Measurements from ENCODE around the gene HK3.
"Not testable (repeated sequence)": the region's sequence is repeated elsewhere in the genome, so short reads cannot be mapped to it uniquely, and the experiment has no call there.

Gene HK3

GRCh38 chr5:176881021-176881749, 18.0 kb downstream of the HK3 start:
- no peak for DNase-seq

GRCh38 chr5:176880366-176881020, 18.7 kb downstream of the HK3 start:
- no peak for DNase-seq

DNA sequence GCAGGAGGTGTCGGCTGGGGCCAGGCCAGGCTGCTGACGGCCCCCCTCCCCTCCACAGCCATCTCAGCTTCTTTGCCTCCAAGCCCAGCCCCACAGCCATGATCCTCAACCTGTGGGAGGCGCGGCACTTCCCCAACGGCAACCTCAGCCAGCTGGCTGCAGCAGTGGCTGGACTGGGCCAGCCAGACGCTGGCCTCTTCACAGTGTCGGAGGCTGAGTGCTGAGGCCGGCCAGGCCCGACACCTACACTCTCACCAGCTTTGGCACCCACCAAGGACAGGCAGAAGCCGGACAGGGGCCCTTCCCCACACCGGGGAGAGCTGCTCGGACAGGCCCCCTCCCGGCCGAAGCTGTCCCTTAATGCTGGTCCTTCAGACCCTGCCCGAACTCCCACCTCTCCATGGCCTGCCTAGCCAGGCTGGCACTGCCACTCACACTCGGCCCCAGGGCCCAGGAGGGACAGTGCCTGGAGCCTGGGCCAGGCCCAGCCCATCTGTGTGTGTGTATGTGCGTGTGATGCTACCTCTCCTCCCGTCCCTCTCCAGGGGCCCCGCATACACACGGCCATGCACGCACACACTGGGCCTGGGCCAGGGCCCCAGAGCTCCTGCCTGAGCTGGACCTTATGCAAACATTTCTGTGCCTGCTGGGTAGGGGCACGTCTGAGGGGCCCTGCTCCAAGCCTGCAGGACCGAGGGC, 19.3 kb downstream of the HK3 start:
- DNase-seq, result no peak

GRCh38 chr5:176878906-176879662, 20.1 kb downstream of the HK3 start:
- no peak for DNase-seq

- no peak for DNase-seq
Observed at GRCh38 chr5:176878463-176878862, 20.7 kb downstream of the HK3 start.

DNA sequence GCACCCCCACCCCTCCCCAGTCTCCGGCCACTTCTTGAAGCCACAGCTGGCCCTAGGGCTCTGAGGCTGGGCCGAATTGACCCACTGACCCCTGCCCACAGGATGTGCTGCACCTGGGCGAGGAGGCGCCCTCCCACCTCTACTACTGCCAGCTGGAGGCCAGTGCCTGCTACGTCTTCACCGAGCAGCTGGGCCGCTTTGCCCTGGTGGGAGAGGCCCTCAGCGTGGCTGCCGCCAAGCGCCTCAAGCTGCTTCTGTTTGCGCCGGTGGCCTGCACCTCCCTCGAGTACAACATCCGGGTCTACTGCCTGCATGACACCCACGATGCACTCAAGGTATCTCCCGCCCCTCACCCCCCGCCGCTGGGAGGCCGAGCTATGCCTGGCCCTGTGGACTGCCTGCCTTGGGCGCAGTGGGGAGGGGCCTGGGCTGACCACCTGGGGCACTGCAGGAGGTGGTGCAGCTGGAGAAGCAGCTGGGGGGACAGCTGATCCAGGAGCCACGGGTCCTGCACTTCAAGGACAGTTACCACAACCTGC, 21.3 kb downstream of the HK3 start:
- DNase-seq, result no peak

DNA sequence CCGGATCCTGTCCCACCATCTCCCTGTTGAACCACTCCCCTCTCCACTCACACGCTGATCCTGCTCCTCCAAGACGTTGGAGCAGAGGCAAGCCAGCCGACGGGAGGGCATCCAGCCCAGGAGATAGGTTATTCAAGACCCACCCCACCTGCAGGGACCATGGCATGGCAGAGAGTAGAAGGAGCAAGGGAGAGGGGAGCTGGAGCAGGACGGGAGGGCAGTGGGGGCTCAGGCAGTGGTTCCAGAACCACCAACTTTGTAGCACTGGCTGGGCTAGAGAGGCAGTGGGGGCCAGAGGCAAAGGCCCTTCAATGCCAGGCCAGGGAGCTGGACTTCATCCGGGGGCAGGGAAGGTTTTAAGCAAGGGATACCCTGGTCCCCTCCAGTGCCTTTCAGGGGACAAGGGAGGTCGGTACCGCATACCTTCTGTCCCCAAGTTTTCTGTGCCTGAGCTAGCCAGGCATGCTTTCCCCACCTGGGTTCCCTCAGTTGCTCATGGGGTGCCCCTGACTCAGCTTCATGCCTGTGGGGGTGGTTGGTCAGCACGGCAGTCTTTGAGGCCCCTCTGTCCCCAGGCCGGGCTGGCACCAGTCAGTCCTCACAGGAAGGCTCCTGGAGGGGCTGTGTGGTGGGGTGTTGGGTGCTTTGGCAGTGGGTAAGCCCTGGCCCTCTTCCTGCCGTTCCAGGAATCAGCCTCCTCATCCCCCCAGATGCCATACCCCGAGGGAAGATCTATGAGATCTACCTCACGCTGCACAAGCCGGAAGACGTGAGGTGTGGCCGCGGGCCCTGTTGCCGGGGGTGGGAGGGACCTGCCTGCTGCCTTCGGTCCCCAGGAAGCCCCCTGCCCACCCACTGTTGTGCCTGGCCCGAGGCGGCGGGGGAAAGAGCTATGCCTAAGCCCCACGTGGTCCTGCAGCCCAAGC, 22.4 kb downstream of the HK3 start:
- no peak for DNase-seq

DNA sequence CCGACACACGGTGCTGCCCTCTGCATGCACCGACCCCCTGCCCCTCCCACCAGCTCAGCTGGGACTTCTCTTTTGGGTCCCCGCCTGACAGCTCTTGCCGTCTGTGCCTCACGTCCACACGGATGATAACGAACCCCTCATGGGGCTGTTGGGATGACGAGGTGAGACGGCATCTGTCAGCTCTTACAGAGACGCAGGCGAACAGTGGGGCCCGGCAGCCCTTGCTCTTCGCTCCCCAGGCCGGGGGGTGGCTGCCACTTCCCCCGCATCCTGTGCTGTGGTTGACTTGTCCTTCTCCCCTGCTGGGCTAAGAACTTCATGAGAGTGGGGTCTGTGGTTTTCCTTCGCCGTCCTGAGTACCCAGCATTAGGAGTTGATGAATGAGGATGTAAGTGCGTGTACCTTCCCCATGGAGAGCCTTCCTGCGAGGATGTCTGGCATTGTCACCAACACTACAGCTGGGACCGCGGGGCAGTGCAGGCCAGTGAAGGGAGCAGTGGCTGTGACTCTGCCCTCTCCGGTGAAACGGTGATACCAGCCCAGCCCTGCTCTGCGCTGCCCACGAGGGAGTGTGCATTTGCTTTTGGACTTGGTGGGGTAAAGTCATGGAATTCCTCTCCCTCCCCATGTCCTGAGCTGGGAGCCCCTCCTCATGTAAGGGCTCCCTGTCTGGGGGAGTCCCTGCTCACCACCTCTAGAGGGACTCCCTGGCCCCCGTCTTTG, 23.2 kb downstream of the HK3 start:
- DNase-seq, result no peak

- DNase-seq, result no peak
Observed at GRCh38 chr5:176875014-176875550, 24.1 kb downstream of the HK3 start.

- DNase-seq, result no peak
Observed at GRCh38 chr5:176874198-176874780, 24.9 kb downstream of the HK3 start.

GRCh38 chr5:176873541-176874172, 25.5 kb downstream of the HK3 start:
- DNase-seq, result no peak

DNA sequence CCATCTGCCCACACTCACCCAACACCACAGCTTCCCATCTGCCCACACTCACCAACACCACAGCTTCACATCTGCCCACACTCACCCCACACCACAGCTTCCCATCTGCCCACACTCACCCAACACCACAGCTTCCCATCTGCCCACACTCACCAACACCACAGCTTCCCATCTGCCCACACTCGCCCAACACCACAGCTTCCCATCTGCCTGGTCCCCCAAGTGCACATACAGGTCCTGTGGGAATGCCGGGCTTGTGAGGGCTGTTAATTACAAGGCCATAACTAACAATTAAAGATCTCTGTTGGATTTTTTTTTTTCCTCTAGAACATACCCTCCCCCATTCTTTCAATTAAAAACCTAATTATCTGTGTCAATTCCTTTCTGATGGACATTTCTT, 26.1 kb downstream of the HK3 start:
- not testable (repeated sequence) for DNase-seq

GRCh38 chr5:176872586-176872985, 26.6 kb downstream of the HK3 start:
- DNase-seq, result peak; percentile 4

GRCh38 chr5:176870644-176871043, 28.5 kb downstream of the HK3 start:
- not testable (repeated sequence) for DNase-seq

DNA sequence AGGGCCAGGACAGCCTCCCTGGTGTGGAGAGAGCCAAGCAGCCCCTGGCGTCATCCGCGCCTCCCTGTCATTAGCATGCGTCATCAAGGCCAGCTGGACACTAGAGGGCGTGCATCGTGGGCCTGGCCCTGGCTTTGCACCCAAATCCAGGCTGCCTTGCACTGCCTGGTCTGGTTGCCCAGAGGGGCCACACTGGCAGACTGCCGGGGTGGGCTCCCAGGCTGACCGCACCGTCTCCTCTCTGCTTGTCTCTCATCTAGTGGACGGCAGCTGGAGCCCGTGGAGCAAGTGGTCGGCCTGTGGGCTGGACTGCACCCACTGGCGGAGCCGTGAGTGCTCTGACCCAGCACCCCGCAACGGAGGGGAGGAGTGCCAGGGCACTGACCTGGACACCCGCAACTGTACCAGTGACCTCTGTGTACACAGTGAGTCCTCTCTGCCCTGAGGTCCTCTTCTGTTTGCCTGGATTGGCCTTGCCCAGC, 29.0 kb downstream of the HK3 start:
- DNase-seq, result no peak

- DNase-seq, result no peak
Observed at GRCh38 chr5:176869501-176870109, 29.5 kb downstream of the HK3 start.

DNA sequence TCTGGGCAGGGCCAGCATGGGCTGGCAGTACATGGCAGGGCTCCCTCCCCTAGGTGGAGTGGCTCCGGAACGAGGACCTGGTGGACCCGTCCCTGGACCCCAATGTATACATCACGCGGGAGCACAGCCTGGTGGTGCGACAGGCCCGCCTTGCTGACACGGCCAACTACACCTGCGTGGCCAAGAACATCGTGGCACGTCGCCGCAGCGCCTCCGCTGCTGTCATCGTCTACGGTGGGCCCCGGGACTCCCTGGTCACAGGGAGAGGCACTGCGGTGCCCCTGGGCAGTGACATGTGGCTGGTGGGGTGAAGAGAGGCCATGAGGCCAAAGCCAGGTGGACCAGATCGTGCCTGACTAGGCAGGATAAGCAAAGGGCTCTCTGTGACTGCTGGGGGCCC, 30.4 kb downstream of the HK3 start:
- DNase-seq, result no peak

- DNase-seq, result no peak
Observed at GRCh38 chr5:176868126-176868525, 31.0 kb downstream of the HK3 start.

GRCh38 chr5:176866707-176867310, 32.3 kb downstream of the HK3 start:
- no peak for DNase-seq
